HPDE6-E6E7 (cell line): Measurements from ENCODE around the gene GOLT1A.

Source experiments
- DNase-seq: peaks from one replicate; pipeline ENCODE4 v3.0.0; 2011; ENCODE audit warnings: missing footprints; ENCODE audit errors: extremely low spot score

Gene GOLT1A

DNA sequence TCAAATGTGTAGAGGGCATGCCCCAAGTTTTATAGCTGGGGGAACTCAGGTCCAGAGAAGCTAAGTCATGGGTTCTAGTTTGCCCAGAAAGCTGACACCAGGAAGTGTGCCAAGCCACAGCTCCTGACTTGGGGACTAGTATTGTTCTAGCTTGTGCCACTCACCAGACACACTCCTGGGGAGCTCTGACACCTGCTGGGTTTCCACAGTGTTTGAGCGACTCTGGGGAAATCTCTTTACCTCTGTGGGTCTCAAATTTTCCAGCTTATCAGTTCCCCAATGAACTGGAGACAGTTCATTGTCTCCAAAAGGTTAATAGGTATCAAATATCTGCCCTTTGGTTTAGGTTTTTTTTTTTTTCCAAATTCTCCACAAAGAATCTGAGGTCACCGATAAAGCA is 21.7 kb downstream of the GOLT1A start:
- no peak for DNase-seq

DNA sequence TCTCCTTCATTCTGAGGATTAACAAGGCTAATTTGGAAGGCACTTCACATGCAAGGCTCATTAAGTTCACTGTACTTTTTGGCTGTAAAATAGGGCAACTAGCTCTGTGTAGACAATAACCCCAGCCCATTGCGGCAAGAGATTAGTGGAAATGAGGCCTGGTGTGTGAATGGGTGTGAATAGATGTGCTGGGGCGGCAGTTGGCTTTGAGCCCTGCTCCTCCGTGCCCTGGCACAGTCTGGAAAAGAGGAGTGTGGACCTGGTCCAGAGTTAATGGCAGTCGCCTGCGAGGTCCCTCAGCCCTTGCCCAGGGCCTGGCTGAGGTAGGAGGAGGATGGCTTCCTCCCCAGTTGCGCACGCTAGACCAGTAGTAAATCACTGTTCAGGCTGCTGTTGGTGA is 22.3 kb downstream of the GOLT1A start:
- DNase-seq = no peak

DNA sequence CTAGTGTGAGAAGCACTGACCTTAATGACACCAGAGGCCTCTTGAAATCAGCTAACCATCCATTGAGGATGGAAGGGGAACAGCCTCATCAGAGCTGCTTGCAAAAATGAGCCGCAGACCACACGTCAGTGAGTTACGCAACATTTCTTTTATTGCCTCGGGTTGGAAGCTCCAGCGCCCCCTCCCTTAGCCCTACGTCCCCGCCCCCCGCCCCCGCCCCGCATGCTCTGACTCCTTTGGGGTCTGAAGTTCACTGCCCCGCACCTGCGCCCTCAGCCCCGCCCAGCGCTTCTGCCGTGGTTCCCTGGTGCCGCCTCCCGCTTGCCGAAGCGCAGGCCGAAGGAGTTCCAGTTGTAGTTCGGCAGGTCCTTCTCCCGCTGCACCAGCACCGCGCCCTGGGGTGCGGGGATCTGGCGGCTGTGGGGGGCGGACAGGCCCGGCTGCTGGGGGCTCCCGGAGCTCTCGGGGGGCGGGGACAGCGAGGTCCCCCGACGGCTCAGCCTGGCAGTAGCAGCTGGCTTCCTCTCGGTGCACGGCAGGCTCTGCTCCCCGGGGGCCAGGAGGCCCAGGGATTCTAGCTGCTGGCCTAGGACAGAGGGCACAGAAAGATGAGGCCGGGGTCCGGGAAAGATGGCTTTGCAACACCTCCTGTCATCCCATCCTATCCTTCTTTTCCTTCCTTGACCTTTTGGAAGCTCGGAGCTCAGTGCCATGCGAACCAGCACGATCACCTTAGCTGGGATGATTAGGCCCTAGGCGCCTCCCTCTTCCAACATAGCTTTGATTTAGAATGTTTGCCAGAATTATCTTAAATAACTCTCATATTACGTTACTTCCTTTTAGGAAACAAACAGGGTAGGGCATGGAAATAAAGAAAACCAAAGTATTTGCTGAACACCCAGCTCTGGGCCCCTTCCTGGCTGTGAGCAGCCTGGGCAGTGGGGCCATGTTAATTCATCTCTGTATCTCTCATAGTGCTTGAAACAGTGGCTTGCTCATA is 23.3 kb downstream of the GOLT1A start:
- DNase-seq = no peak

DNA sequence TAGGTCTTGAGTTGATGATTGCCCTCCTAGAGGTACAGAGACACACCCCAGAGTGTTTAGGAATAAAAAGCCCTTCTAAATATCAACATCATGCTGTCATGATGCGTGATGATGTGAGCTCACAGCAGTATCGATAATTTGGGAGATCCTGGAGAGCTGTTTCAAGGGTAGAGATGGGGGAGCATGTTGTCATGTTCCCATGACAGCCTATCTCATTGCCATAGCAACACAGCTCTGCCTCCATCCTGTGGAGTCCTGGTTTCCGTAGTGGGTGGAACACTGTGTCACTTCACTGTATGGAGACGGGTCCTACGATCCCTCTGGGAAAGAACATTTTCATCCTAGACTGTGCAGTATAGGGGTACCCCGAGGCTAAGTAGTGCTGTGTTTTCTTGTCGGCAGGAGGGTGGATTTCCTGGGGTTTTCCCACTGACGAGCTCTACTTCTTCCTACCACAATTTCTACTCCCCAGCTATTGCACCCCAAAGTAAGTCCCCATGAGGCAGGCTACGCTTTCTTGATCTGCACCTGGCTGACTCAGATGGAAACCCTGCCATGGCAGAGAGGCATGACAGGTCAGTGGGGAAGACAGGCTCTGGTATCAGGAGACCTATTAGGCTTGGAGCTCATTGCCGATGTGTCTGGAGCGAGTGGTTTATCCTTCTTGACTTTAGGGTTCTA is 24.7 kb downstream of the GOLT1A start:
- DNase-seq = no peak

DNA sequence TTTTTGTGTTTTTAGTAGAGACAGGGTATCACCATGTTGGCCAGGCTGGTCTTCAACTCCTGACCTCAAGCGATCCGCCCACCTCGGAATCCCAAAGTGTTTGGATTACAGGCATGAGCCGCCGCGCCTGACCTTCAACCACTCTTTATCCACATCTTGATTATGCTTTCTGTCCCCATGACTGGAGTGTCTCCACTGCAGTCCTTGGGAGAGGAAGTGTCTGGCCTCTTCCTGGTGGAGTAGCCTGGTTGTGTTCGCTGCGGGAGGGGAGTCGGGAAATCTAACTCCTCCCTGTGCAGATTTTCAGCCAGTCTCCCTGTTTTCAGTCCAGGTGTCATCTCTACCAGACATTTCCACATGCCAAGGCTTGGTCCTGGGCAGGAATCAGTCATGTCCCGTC is 27.2 kb downstream of the GOLT1A start:
- DNase-seq = no peak

DNA sequence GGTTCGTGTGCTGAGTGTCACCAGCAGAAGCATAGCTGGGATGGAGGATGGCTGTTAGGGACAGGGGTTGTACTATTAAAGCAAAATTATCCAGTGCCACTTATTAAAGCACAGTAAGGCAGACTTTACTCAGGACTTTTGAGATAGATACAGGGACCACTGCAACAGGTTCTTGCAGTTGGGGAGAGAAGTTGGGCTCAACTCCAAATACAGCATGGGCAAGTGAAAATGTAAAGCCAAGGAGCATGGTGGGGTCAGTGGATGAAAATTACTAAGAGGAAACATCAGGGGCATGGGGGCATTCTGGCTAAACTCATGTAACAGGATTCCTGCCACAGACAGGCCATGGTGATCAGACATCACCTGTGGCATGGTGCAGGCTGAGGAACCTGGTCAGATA is 32.7 kb downstream of the GOLT1A start:
- DNase-seq = no peak

DNA sequence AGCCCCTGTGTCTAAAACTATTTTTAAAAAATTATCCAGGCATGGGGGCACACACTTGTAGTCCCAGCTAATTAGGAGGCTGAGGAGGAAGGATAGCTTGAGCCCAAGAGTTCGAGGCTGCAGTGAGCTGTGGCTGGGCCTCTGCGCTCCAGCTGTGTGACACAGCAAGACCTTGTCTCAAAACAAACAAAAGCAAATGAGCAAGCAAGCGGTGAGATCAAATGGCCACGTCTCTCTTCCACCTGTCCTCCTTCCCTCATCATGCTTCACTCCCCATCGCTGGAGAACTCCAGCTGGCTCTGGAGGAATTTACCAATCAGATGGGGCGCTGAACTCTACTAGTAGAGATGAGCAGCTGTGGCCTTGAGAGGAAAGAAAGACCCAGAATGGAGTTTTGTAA is 33.7 kb downstream of the GOLT1A start:
- DNase-seq = no peak

DNA sequence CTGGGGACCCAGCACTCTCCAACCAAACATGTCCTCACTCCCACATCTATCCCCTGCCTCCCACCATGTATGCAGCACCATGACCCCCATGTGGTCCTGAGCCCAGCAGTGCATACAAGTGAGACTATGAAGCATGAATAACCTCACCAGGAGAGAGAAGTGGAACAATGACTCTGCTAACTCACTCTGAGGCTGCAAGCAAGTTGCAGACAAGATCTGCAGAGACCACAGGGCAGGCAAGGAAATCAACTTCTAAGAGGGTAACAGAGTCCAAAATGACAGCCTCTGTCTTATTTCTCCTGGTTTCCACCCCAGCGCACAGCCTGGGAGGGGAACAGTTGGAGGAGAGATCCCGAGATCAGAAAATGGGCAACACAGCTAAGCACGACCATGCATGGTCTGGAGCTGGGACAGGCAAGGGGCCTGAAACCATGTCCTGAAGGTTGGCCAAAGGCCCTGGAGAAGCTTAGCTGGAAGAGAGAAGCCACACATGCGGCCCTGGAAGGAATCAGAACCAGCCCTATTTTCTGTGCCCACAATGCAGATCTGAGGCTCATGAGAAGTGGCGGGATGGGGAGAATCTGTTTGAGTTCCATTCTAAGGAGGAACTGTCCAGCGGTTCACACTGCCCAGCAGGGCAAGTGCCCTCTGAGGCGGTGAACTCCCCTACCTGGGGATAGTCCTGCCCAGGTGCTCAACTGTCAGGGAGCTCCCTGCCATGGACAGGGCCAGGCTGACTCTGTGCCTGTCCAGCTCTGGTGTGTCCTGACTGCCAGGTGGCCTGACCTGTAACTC is 35.1 kb downstream of the GOLT1A start:
- DNase-seq = no peak

DNA sequence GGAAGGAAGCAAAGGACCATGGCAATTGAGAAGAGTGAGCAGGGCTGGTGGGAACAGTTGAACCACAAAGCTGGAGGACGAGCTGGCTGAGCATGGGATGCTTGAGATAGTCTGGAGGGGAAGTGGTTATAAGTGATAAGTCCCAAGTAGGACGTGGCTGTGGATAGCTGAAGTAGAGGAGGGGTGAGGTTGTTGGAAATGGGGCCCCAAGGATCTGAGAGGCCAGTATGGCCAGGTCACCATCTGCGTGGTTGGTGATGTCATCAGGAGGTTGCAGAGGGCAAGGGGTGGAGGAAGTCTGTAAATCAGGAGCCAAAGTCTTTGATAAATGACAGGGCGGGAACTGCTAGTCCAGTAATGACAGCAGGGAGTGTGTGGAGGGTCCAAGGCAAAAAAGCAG is 36.7 kb downstream of the GOLT1A start:
- no peak for DNase-seq

DNA sequence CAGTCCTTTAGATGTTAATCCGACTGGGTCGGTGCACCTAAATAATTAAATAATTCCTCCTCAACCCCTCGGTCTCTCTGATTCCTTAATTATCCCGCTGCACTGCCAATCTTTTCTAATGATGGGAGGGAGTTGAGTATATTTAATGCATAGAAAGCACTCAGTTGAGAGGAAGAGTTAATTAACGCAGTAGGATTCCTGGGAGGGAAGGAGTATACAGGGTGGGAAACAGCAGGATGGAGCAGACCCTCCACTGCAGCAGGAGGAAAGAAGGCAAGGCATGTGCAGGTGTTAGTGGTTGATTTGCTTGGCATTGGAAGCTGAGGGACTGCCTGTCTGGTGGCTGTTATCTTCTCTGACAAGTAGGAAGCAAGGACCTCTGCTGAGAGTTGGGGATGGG is 37.7 kb downstream of the GOLT1A start:
- no peak for DNase-seq

DNA sequence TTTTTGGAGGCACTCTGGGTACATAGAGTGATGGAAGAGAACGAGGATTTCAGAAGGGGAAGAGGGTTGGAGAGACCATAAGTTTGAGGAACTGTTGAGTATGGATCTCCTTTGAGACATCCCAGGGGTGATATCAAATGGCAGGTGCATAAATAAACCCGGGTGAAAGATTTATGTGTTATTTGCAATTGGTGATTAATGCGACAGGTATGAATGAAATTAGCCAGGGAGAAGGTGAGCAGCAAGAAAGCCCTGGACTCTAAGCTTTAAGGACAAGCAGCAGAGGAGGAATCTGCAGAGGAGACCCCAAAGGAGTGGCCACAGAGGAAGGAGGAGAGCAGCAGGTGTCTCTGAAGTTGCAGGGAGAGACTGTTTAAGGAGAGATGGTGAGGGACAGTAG is 38.8 kb downstream of the GOLT1A start:
- DNase-seq = no peak

DNA sequence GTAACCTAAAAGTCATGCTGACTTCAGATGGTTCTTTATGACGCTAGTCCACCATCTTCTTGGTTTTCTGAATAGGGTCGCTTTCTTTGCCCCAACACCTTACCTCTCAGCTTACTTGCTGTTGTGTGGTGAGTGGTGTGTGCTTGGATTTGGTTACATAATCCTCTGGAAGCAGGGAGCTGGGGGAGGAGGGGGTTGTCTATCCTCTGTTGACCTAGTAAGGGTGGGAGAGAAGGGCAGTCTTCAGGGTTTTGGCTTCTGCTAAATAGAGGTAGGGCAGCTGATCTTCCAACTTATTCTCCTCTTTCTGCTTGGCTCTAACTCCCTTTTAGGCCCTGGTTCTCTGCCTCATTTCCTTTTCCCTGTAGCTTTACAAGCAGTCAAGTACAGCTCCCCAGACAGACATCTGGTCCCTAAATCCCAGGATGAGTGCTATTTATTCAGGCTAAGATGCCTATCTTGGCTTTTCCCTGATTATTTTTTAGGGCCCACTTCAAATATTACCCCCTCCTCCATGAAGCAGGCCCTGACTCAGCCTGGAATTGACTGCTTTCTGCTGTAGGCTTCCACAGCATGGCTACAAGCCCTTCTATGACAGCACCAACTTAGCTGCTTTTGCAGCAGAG is 41.3 kb downstream of the GOLT1A start:
- DNase-seq = no peak

DNA sequence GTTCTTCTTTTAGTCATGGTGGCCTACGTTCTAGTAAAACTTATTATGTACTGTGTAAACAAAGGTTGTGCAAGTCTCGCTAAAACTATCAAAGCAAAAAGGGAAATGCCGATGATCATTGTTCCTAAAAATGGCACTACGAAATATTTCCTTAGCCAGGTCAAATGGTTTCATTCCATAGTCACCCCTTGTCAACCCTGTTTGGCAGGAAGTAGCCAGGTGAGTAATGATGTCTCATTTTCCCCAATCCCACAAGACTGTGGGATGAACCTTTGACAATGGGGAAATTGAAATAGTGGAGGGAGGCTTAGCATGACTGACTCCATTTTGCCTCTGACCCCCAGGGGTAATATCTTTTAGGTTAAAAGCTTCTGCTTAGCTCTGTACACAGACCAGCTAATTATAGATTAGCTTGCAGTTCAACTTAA is 42.0 kb downstream of the GOLT1A start:
- peak; percentile 88 for DNase-seq

DNA sequence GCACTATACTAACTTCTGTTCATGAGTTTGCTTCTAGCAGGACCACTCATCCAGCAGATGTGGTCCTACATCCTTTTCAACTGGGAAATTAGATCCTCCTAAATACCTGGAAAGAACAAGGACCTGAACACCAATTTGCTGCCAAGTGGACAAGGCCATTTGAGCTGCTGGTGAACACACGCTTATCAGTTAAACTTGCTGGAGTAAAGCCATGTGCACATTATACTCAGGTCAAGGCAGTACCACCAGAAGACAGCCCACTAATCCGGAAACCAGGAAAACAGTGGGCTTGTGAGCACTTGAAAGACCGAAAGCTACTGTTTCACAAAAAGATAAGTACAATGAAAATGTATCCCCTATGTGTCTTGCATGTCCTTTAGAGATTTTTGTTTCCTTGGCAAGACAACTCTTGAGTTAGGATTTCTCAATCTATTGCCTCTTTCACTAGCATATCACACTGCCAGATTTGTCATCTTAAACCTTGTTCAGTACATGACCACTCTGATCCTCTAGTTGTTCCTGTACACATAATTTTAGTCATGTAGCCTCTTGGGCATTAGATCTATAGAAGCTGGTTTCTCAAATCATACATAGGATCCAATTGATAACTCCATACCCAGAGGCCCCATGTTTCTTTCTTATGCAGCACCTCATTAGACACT is 43.2 kb downstream of the GOLT1A start:
- no peak for DNase-seq

DNA sequence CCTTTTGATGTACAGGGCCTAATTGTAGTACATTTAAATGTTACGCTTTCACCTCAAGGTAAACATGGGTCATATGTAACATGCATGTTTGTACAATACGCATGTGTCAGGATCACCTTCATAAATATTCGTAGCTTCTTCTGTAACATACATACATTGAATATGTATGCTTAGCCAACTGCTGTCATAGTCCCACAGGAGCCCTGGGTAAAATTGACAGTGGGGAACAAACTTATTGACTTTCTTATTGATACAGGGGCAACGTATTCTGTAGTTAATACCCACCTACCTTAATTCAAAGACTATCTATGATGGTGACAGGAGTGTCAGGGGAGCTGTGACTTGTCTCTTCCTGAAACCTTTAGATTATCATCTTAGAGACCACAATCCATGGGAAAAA is 43.9 kb downstream of the GOLT1A start:
- DNase-seq = no peak

DNA sequence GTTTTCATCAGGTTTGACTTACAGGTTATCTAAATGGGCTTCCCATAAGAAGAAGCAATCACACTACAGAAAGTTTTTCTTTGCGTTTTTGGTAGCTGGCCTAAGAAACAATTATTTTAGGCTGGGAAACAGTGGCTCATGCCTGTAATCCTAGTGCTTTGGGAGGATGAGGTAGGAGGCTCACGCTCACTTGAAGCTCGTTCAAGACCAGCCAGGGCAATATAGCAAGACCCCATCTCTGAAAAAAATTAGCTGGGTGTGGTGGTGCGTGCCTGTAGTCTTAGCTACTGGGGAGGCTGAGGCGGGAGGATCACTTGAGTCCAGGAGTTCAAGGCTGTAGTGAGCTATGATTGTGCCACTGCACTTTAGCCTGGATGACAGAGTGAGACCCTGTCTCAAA is 46.1 kb downstream of the GOLT1A start:
- DNase-seq = no peak

DNA sequence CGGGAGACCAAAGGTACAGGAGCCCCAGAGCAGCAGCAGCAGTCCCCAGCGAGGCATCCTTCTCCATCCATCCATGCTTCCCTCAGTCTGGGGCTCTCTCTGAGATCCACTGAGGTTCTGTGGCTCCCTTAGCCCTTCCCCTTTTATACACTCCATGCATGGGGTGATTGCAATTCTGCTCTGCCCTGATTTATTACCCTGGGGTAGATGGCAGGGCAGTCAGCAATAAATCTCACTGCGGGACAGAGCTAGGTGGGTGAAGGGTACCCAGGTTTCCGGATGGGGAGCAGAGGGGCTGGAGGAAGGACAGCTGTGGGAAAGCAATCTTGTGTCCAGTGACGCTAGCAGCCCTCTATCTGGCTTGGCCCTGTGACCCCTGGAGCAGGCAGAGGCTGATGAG is 47.6 kb downstream of the GOLT1A start, which contains the start of gene REN:
Gene REN (minus strand): TSS at position 119 of the 400 bp plus-strand sequence. CDS start 44 bp downstream, at position 75.
- DNase-seq = no peak

DNA sequence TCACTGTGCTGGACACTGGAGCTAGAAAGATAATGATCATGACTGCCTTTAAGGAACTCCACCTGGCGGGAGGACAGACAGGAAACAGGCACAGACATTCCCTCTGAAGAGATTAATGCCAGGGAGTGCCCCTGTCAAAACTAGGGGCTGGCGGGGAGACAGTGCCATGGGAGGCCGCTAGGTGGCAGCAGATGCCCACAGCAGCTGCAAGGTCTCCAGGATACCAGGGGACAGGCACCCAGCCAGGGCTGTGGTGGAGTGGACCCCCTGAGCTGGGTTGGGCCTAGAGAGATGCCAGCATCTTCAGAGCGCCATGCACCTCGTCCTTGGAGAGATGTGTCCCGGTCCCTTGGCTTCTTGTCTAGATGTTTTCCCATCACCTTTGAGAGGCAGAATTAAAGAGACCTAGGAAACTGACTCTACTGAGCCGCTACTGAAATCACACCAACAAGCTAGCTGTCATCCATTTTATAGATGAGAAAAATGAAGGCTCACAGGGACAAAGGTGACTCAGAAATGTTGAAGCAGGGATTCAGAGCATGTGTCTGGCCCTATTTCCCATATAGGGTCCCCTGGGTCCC is 51.2 kb downstream of the GOLT1A start:
- DNase-seq = peak; percentile 84

DNA sequence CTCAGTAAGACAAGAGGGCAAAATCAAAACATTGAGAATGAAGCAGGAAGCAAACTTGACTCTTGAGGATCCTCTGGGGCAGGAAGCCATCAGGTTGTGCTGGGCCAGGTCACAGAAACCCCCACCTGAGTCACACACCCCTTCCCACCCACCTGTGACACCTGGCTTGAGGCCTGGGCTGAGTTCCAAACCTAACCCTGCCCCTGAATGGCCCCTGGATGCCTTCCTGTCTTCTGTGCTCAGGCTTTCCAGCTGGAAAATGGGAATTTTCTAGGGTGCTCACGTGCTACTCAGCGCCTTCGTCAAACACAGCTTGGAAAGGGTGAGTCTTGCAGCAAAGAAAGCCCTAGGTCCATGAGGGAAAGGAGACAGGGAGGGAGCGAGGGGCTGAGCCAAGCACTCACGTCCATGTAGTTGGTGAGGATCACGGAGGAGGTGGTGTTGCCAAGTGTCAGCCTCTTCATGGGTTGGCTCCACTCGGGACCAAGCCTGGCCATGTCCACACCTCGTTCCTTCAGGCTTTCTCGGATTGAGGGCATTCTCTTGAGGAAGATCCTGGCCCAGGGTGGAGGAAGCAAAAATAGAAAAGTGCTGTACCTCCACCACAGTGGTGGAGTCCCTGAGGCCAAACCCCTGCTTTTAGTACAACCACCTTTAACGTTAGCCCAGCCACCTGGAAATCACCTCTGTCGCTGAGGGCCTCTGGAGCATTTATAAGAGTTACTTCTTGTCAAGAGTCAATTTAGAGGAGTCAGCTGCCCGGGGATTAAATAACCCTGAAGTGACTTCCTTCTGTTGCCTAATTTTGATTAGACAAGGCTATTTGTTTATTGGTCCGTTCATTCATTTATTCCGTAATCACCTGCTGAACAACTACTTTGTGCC is 51.9 kb downstream of the GOLT1A start:
- no peak for DNase-seq

DNA sequence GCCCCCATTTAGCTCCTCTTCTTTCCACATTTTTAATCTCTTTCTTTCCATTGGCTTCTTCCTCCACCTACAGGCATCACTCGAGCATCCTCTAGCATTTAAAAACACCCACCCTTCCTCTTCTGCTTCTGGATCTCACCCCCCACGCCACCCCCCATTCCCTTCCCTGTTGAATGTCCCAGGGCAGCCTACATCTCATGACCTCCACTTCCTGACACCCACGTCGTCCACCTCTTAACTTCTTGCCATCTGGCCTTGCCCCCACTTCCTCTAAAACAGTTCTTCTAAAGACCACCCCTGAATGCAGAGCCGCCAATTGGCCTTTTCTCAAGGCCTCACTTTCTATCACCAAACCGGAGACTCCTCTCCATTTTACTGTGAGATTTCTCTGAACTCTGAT is 55.8 kb downstream of the GOLT1A start:
- DNase-seq = no peak
